ENCODE measurements around the gene MRPS7. TPM values are rescaled to one million over a fixed set of nuclear protein-coding genes. Genes with fewer than 3 reads are reported as not detected.

Gene MRPS7
- total RNA-seq, 2 donors from 2014 or later = 62.9 to 118 TPM

GRCh38 chr17:75295201-75296158 lies 33.8 kb downstream of the MRPS7 start:
- no peak for DNase-seq
- Histone ChIP-seq H3K27ac (peak overlapping the region; percentile 83), H3K4me1 (no peaks in the 10 kb centered on the region), H3K9me3 (no peaks in the 10 kb centered on the region), H3K9ac (ENCODE audit: low read depth in 2 of 2, low read length in 2 of 2) (peak overlapping the region; percentile 30 to 39), H3K27me3 (no peaks in the 10 kb centered on the region), H3K4me3 (no peak overlapping the region), H3K36me3 (no peaks in the 10 kb centered on the region)
- intact Hi-C loops (cut with DNase I) = no loop called here
- TF ChIP-seq CTCF (IDR thresholded peaks at IDR 0.05) = no peak

- DNase-seq = no peak
- TF ChIP-seq CTCF (IDR thresholded peaks at IDR 0.05) = no peak
- Histone ChIP-seq H3K27me3 (no peaks in the 10 kb centered on the region), H3K9me3 (no peaks in the 10 kb centered on the region), H3K9ac (ENCODE audit: low read depth in 2 of 2, low read length in 2 of 2) (no peak overlapping the region), H3K36me3 (no peaks in the 10 kb centered on the region), H3K27ac (no peak overlapping the region), H3K4me1 (no peaks in the 10 kb centered on the region), H3K4me3 (no peak overlapping the region)
- intact Hi-C loops (cut with DNase I) = no loop called here
Measured at GRCh38 chr17:75300280-75300679, 38.6 kb downstream of the MRPS7 start.

DNA sequence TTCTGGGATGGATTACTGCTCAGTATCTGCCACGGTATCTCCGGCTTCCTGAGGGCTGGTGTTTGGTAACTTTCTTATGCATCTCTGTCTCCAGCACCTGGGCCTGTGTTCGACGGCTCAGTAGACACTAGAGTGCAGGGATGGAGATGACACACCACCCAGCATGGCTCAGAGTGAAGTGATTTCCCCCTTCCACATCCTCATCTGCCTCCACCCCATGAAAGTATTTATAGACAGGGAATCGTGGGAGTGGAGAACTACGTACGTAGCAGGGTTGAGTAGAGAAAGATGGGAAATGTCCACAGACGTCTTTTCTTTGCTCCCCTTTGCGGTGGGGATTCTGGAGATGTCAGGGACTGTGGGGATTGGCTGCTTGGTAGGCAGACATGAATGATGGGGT lies 39.4 kb downstream of the MRPS7 start:
- Histone ChIP-seq H3K27me3 (no peaks in the 10 kb centered on the region), H3K4me3 (no peak overlapping the region), H3K9me3 (no peaks in the 10 kb centered on the region), H3K4me1 (no peaks in the 10 kb centered on the region), H3K36me3 (no peaks in the 10 kb centered on the region), H3K27ac (no peak overlapping the region), H3K9ac (ENCODE audit: low read depth in 2 of 2, low read length in 2 of 2) (no peak overlapping the region)
- intact Hi-C loops (cut with DNase I) = no loop called here
- DNase-seq = no peak
- no peak for TF ChIP-seq CTCF (IDR thresholded peaks at IDR 0.05)

DNA sequence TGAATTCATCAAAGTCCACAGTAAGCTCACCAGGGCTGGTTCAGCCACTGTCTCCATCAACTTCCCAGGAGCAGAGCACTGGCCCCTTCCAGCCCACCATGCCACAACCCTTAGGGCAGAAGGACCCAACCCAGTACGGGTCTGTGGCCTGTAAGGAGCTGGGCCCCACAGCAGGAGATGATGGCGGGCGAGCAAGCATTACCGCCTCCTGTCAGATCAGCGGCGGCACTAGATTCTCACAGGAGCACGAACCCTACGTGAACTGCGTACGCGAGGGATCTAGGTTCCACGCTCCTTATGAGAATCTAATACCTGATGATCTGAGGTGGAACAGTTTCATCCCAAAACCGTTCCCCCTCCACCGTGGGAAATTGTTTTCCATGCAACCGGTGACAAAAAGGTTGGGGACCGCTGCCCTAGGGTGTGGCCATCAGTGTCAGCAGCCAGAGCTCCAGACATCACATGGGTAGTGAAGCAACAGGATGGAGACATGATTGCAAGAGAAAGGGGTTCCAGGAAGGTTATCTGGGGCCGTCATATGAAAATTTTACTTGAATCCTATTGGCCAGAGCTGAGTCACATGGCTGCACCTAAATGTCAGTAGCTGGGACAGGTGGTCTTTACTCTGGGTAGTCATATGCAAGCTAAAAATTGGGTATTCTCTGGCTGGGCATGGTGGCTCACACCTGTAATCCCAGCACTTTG lies 40.0 kb downstream of the MRPS7 start:
- DNase-seq = no peak
- Histone ChIP-seq H3K4me1 (no peaks in the 10 kb centered on the region), H3K27ac (no peak overlapping the region), H3K9me3 (no peaks in the 10 kb centered on the region), H3K4me3 (no peak overlapping the region), H3K36me3 (no peaks in the 10 kb centered on the region), H3K9ac (ENCODE audit: low read depth in 2 of 2, low read length in 2 of 2) (no peak overlapping the region), H3K27me3 (no peaks in the 10 kb centered on the region)
- intact Hi-C loops (cut with DNase I) = no loop called here
- TF ChIP-seq CTCF (IDR thresholded peaks at IDR 0.05) = no peak

DNA sequence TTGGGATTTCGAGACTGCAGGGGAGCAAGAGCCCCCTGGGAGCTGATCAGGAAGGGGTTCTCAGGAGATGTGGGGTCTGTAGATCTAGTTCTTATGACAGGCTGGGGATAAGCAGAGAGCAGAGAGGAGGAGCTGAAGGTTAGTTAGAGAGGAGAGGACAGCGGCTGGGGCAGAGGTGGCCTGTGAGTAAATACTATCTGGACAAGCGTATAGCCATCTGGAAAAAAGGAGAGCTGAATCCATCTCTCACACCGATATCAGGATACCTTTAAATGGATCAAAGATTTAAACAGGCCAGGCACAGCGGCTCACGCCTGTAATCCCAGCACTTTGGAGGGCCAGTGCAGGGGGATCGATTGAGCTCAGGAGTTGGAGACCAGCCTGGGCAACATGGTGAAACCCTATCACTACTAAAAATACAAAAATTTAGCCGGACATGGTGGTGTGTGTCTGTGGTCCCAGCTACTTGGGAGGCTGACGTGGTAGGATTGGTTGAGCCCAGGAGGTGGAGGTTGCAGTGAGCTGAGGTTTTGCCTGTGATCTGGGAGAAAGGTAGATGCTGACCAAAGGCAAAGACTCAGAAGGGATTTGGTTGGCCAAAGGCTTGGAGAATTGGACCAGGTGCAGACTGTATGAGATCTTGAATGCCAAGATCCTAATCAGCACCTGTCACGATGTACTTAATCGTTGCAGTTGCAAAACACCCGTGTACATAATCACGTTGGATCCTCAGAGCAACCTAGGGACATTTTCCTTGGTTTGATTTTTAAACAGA lies 46.5 kb downstream of the MRPS7 start:
- Histone ChIP-seq H3K4me1 (peaks cover 8% of the 10 kb centered on the region), H3K9ac (ENCODE audit: low read depth in 2 of 2, low read length in 2 of 2) (no peak overlapping the region), H3K4me3 (no peak overlapping the region), H3K27me3 (no peaks in the 10 kb centered on the region), H3K36me3 (no peaks in the 10 kb centered on the region), H3K9me3 (no peaks in the 10 kb centered on the region), H3K27ac (peak overlapping the region; percentile 90)
- no peak for TF ChIP-seq CTCF (IDR thresholded peaks at IDR 0.05)
- intact Hi-C loops (cut with DNase I) = no loop called here
- DNase-seq = no peak

Data from colonic mucosa (tissue), 4 donors.